ENCODE results near the gene ZNF286A.
"Not testable (repeated sequence)": the region's sequence is repeated elsewhere in the genome, so short reads cannot be mapped to it uniquely, and the experiment has no call there.

GRCh38 chr17:15749403-15749802 is 49.9 kb downstream of the ZNF286A start:
- TF ChIP-seq CTCF, POLR2A (IDR thresholded peaks at IDR 0.05): not testable (repeated sequence)
